GM19035 (cell line): ENCODE measurements around the gene C14orf180.

Source experiments
- ATAC-seq: cut with Tn5 transposase; IDR thresholded peaks from one replicate; pipeline ENCODE4 v1.9.1; 2021; ENCODE audit not compliant: unreplicated experiment

Gene C14orf180

GRCh38 chr14:104560586-104560945 lies 19.0 kb upstream of the C14orf180 start:
- ATAC-seq = no peak

GRCh38 chr14:104561124-104561557 lies 18.4 kb upstream of the C14orf180 start:
- ATAC-seq = no peak

GRCh38 chr14:104561632-104562495 lies 17.7 kb upstream of the C14orf180 start:
- ATAC-seq = no peak

- no peak for ATAC-seq
Observed at GRCh38 chr14:104562606-104563005, 17.0 kb upstream of the C14orf180 start.

DNA sequence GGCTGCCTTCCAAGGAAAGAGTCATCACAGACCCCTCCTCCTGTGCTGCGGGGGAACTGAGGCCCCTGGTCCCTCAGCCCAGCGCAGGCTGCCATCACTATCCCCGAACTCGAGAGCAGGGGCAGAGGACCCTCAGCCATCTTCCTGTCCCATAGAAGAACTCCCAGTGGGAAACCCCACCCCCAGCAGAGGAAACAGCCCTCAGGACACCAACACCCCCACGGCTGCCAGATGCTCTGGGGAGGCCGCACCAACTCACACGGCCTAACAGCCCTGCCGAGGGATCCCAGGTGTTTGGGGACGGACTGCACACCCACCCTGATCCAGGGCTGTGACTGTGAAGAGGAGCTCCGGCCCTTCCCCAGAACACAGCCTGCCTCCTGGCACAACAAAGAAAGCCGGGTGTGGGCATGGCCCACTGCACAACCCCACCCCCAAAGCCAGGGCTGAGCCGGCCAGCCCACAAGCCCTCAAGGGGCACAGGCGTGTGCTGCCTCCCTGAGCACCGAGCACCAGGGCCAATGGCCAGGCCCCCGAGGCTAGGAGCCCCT lies 16.3 kb upstream of the C14orf180 start:
- ATAC-seq = no peak

DNA sequence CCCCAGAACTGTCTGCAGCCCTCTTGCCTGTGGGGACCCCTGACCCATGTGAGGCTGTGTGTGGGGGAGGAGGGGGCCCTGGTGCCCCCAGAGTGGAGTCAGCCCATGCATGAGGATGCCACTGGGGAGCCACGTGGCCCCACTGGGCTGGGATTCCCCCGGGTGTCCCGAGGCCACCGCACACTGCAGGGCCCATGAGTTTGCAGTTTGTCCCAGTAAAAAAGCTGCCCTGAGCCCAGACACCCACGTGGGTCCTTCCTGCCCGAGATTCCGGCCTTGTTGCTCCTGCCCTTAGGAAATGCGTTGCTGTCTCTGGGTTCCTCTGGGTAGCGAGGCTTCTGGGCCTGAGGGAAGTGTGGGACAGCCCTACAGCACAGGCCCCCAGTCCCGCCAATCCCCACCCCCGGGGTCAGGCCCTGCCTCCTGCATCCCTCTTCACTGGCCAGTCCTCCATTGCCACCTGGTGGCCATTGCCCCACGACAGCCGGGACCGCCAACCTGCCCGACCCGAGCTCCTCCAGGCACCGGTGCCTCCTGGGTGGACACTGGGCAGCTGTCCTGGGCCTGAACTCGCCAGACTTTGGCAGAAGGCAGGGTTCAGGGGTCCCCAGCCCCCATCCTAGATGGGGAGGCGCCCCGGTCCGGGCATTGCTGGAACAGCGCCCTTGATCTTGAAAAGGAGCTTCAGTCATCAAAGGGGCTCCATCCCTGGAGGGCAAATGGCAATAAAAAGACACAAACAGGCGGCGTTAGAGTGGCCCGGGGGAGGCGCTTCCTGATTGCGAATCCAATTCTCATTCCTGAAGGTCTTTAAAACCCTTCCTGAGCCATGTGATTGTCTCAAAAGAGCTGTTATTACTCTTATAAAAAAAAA lies 15.6 kb upstream of the C14orf180 start:
- no peak for ATAC-seq

DNA sequence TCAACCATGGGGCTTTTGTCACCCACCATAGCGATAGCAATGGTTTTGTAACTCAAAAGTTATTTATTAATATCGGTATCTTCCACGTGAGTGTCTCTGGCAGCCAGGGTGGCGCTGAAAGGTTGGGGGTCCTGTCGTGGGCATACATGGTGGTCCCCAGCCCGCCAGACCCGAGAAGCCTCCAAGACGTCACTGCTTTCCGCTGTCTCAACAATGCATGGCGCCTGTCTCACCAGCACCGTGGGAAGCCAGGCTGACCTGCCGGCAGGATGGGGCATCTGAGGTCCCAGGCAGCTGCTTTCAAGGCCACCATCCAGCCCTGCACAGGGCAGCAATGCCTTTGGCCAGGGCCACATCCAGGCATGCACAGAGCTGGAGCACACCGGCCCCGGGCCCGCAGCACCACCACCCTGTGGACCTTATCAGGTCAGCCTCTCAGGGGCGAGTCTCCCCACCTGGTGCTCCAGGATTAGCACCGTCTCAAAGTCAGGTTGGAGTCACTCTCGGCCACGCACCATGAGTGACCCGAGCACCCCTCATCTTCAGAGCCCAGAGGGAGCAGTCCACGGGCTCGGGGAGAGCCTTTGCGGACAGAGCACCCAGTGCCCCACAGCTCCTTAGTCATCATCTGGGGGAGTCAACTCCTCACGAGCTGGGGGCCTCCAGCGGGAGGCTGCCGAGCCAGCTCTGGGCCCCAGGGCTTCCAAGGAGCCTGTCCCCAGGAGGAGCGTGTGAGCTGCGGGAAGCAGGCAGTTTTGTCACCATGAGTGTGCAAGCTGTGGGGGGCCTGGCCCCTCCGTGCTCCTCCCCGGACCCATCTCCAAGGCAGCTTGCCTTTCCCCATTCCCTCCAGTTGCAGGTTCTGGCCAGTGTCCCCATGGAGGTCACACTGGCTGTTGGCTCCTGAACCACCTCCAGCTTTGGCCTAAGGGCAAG lies 14.6 kb upstream of the C14orf180 start:
- no peak for ATAC-seq

GRCh38 chr14:104567141-104567956 lies 12.2 kb upstream of the C14orf180 start:
- no peak for ATAC-seq

GRCh38 chr14:104567957-104568225 lies 11.7 kb upstream of the C14orf180 start:
- no peak for ATAC-seq

DNA sequence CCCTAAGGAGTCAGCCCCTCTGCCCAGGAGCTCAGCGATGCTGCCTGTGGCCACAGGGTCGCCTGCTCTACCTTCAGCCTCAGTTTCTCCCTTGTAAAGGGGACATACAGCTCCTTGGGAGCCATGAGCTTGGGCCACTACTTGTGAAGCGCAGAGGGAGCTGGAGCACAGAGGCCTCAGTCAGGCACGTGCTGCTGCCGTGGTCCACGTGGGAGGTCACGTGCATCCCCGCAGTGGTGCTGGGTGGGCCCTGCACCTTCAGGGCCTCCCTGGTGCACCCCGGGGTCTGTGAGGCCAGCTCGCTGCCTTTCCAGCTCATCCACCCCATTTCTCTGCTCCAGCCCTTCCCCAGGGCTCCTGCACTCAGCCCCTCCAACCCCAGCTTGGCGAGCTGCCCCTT lies 10.9 kb upstream of the C14orf180 start:
- no peak for ATAC-seq

DNA sequence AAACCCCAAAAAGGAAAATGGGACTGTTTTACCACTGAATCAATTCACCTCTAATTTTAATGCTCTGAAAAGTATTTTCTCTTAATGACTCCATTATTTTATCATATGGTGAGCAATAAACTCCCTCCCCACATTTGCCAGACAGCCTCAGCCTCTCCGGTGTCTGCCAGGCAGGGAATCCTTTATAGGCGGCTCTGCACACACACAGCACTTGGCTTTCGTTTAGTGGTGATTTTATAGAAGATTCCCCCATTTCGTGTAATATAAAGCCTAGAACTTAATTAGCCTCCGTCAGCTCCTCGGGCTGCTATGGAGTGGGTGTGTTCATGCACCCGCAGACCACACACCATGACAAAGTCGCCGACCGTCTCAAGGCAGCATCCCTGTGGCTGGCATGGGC lies 10.1 kb upstream of the C14orf180 start:
- no peak for ATAC-seq

DNA sequence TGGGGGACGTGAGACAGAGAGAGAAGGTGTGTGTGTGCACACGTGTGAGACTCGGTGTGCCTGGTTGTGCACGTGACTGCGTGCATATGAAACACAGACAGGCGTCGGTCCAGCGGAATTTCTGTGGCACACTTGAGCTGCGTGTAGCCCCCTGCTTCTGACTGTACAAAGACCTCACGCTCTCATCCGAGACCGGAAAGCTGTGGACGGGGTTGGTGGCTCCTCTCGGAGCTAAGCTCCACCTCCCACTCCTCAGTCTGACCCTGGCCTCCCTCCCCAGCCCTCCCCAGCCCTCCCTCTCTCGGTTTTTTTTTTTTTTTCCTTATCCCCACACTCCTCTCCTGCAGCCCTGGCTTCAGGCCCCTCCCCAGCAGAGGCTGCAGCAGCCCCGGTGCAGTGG lies 8.3 kb upstream of the C14orf180 start:
- no peak for ATAC-seq

GRCh38 chr14:104572024-104572626 lies 7.4 kb upstream of the C14orf180 start:
- ATAC-seq = no peak

GRCh38 chr14:104572668-104573067 lies 6.9 kb upstream of the C14orf180 start:
- no peak for ATAC-seq

DNA sequence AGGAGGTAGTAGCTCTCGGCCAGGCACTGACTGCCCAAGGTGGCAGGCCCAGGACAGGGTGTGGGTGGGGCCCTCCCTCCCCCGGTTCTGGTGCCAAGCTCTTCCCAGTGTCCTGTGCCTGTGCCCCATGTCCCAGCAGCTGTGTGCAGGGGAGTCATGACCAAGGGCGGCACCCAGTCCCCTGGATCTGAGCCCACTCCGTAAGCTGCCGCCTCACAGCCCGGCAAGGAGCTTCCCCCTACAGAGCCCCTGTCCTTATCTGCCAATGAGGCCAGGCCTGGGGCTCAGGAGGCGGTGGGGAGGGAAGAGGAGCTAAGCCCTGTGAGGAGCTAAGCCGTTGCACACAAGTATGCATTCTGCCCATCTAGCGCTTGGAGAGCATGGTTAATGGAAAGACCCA lies 5.6 kb upstream of the C14orf180 start:
- no peak for ATAC-seq

DNA sequence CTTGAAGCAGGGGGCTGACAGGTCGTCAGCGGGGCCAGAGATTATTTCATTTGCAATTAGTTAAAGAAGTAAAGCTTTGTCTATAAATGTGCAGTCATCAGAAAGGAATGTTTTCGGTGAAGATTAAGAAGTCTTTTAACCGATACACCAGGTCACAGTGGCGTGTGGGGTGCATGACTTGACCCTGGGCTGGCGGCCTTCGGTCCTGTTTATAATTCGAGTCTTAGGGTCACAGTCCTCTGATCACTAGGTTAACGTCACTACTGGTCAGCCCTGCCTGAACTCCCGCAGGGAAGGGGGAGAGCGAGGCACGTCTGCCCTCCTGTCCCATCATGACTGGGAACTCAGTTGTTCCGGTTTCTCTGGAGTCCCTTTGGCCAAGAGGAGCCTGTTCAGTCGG lies 5.0 kb upstream of the C14orf180 start:
- no peak for ATAC-seq

GRCh38 chr14:104574978-104575583 lies 4.5 kb upstream of the C14orf180 start:
- ATAC-seq = no peak

DNA sequence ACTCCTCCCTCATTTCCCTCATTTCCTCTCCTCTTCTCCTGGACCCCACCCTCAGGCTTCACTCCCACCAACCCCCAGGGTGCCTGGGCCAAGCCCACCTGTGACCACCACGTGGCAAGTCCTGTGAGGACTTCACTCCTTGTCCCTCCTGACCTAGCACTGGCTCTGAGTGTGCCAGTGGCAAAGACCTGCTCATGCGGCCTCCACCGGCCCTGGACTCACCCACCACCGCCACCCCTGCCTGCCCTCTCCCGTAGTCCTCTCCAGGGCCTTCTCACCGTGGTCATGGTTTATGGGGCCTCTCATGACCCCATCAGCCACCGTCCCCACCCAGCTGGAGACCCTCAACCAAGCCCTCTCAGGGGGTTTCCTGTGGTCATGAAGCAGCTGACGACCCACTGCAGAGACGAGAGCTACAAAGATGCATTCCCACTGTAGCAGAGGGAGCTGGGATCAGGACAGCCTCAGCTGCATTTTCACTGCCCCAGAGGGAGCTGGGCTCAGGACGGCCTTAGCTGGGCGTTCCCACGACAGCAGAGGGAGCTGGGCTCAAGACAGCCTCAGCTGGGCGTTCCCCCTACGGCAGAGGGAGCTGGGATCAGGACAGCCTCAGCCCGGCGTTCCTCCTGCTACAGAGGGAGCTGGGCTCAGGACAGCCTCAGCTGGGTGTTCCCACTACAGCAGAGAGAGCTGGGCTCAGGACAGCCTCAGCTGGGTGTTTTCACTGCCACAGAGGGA lies 3.2 kb upstream of the C14orf180 start:
- ATAC-seq = no peak

DNA sequence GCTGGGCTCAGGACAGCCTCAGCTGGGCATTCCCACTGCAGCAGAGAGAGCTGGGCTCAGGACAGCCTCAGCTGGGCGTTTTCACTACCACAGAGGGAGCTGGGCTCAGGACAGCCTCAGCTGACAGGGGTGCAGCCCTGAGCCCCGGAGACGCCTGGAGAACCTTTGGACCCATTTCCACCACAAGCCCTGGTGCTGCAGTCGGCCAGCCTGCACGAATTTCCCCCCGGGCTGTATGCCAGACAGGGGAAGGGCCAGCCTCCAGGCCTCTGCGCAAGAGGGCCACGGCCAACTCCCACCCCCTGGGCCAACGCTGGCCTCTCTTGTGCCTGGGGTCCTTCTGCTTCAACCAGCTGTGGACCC lies 2.6 kb upstream of the C14orf180 start:
- no peak for ATAC-seq
